ENCODE measurements around the gene E2F1.

- TF ChIP-seq CTCF (IDR thresholded peaks at IDR 0.05), result peak in 5 of 7 experiments; percentile 21 to 41 (median 30)
- TF ChIP-seq POLR2AphosphoS5 (IDR thresholded peaks at IDR 0.05), result peak; percentile 63 to 91 (median 87)
- TF ChIP-seq POLR2A (IDR thresholded peaks at IDR 0.05), result peak in 2 of 4 donors; percentile 76 to 82
Observed at GRCh38 chr20:33666293-33667244, 19.6 kb downstream of the E2F1 start, which contains the start of gene ACTL10.

Measured in stomach (tissue), 4 donors.